Activated CD4-positive, alpha-beta memory T cell treated with anti-CD3 and anti-CD28 coated beads for 36 hours (primary cell): ENCODE results near the gene TRAPPC6A. TPM values are rescaled to one million over a fixed set of nuclear protein-coding genes. Genes with fewer than 3 reads are reported as not detected.

Experiments
- CTCF ChIA-PET: fragments of 350-600 bp; sonication (Branson Sonifier 250); formaldehyde crosslinking; loops from one replicate; lab custom pipeline; 2021; ENCODE audit warnings: antibody characterized with exemption, inconsistent platforms; lab: Charles Lee
- POLR2A ChIA-PET: fragments of 350-600 bp; sonication (Branson Sonifier 250); formaldehyde crosslinking; loops from one replicate; lab custom pipeline; 2021; ENCODE audit warnings: antibody characterized with exemption; lab: Charles Lee
- DNase-seq: peaks from one replicate; pipeline ENCODE4 v3.0.0-alpha.2; 2020
- H3K27ac Mint-ChIP-seq: one replicate; pipeline ENCODE4 v1.8.0; 2021; ENCODE audit warnings: mixed read lengths
- H3K27me3 Mint-ChIP-seq: one replicate; pipeline ENCODE4 v1.8.0; 2021; ENCODE audit warnings: mixed read lengths
- H3K36me3 Mint-ChIP-seq: one replicate; pipeline ENCODE4 v1.8.0; 2021; ENCODE audit warnings: mixed read lengths
- H3K4me1 Mint-ChIP-seq: one replicate; pipeline ENCODE4 v1.8.0; 2021; ENCODE audit warnings: low read depth, mixed read lengths
- H3K4me3 Mint-ChIP-seq: one replicate; pipeline ENCODE4 v1.8.0; 2021; ENCODE audit warnings: mild to moderate bottlenecking, mixed read lengths
- H3K9me3 Mint-ChIP-seq: one replicate; pipeline ENCODE4 v1.8.0; 2021; ENCODE audit warnings: mixed read lengths
- intact Hi-C: fragments of 100-400 bp; cut with micrococcal nuclease; formaldehyde crosslinking; loops from one replicate; pipeline ENCODE4 v1.15.1; 2023
- total RNA-seq, 2 experiments: library from RNA; stranded (reverse); gene quantifications; one replicate each; pipeline ENCODE4 v1.2.3, GENCODE V29; 2021

Gene TRAPPC6A
- 10 to 100 TPM; 35.1 to 39.9 TPM for total RNA-seq

- intact Hi-C loops: loop anchor here (1.0 to 10.0 kb wide), 9 partner anchors 86 to 514 kb away; partner anchors contain the start of genes ERCC2, GEMIN7, PPM1N and QPCTL
- peak within 1 kb of the TSS; percentile 94 for H3K4me3 Mint-ChIP-seq
- H3K9me3 Mint-ChIP-seq: no peaks in the 10 kb centered on the region
- H3K36me3 Mint-ChIP-seq: peaks cover 5% of the 10 kb centered on the region
- peaks cover 43% of the 10 kb centered on the region for H3K4me1 Mint-ChIP-seq
- DNase-seq: no peak
- ChIA-PET POLR2A (interaction anchor here (0.9 to 2.9 kb wide), 8 partner anchors 11 to 176 kb away, joined by 3 to 15 read pairs (median 6); partner anchors contain the start of genes GEMIN7 and PPP1R37), CTCF (interaction anchor here (0.6 to 1.7 kb wide), 9 partner anchors 9 to 301 kb away, joined by 3 to 8 read pairs (median 4); partner anchors contain the start of gene PPP1R37)
- no peaks in the 10 kb centered on the region for H3K27me3 Mint-ChIP-seq
- H3K27ac Mint-ChIP-seq: peak within 1 kb of the TSS; percentile 92
These were observed at the start of gene TRAPPC6A for GRCh38 chr19:45177817-45178261. TSS of gene TRAPPC6A (minus strand) at chr19:45178237. CDS start at chr19:45178218, 19 bp downstream.

GRCh38 chr19:45224645-45225044 lies 46.6 kb upstream of the TRAPPC6A start:
- intact Hi-C loops: no loop called here
- no peak for DNase-seq
- no peaks in the 10 kb centered on the region for H3K4me1 Mint-ChIP-seq
- H3K36me3 Mint-ChIP-seq: no peaks in the 10 kb centered on the region
- ChIA-PET POLR2A (no interaction called here), CTCF (no interaction called here)
- no peak overlapping the region for H3K27ac Mint-ChIP-seq
- no peak overlapping the region for H3K4me3 Mint-ChIP-seq
- H3K27me3 Mint-ChIP-seq: peaks cover 16% of the 10 kb centered on the region
- no peaks in the 10 kb centered on the region for H3K9me3 Mint-ChIP-seq

- Mint-ChIP-seq H3K27ac (no peak overlapping the region), H3K4me1 (no peaks in the 10 kb centered on the region), H3K4me3 (no peak overlapping the region), H3K27me3 (peaks cover 18% of the 10 kb centered on the region), H3K9me3 (no peaks in the 10 kb centered on the region), H3K36me3 (no peaks in the 10 kb centered on the region)
- no peak for DNase-seq
- CTCF ChIA-PET: no interaction called here
- intact Hi-C loops: no loop called here
- POLR2A ChIA-PET: no interaction called here
These were observed 45.8 kb upstream of the TRAPPC6A start for GRCh38 chr19:45223879-45224278.

GRCh38 chr19:45222724-45223123 lies 44.7 kb upstream of the TRAPPC6A start:
- Mint-ChIP-seq H3K9me3 (no peaks in the 10 kb centered on the region), H3K27ac (no peak overlapping the region), H3K4me1 (no peaks in the 10 kb centered on the region), H3K27me3 (peaks cover 27% of the 10 kb centered on the region), H3K4me3 (no peak overlapping the region), H3K36me3 (no peaks in the 10 kb centered on the region)
- ChIA-PET POLR2A (no interaction called here), CTCF (no interaction called here)
- no peak for DNase-seq
- intact Hi-C loops: no loop called here

GRCh38 chr19:45218911-45219743 lies 41.1 kb upstream of the TRAPPC6A start:
- Mint-ChIP-seq H3K27me3 (peaks cover 40% of the 10 kb centered on the region), H3K4me3 (no peak overlapping the region), H3K36me3 (no peaks in the 10 kb centered on the region), H3K9me3 (no peaks in the 10 kb centered on the region), H3K27ac (no peak overlapping the region), H3K4me1 (peaks cover 2% of the 10 kb centered on the region)
- intact Hi-C loops: no loop called here
- no peak for DNase-seq
- POLR2A ChIA-PET: no interaction called here
- CTCF ChIA-PET: no interaction called here

- no peak overlapping the region for H3K27ac Mint-ChIP-seq
- POLR2A ChIA-PET: no interaction called here
- no peaks in the 10 kb centered on the region for H3K36me3 Mint-ChIP-seq
- no peak for DNase-seq
- intact Hi-C loops: no loop called here
- CTCF ChIA-PET: no interaction called here
- peaks cover 2% of the 10 kb centered on the region for H3K4me1 Mint-ChIP-seq
- peaks cover 45% of the 10 kb centered on the region for H3K27me3 Mint-ChIP-seq
- no peaks in the 10 kb centered on the region for H3K9me3 Mint-ChIP-seq
- H3K4me3 Mint-ChIP-seq: no peak overlapping the region
These were observed 40.4 kb upstream of the TRAPPC6A start for GRCh38 chr19:45218426-45218825.

GRCh38 chr19:45217957-45218334 lies 39.9 kb upstream of the TRAPPC6A start:
- Mint-ChIP-seq H3K9me3 (no peaks in the 10 kb centered on the region), H3K36me3 (no peaks in the 10 kb centered on the region), H3K27ac (no peak overlapping the region), H3K4me1 (peaks cover 2% of the 10 kb centered on the region), H3K4me3 (no peak overlapping the region), H3K27me3 (peaks cover 46% of the 10 kb centered on the region)
- POLR2A ChIA-PET: no interaction called here
- CTCF ChIA-PET: no interaction called here
- intact Hi-C loops: no loop called here
- DNase-seq: no peak

- no peak for DNase-seq
- no peaks in the 10 kb centered on the region for H3K36me3 Mint-ChIP-seq
- no peaks in the 10 kb centered on the region for H3K9me3 Mint-ChIP-seq
- ChIA-PET POLR2A (no interaction called here), CTCF (no interaction called here)
- intact Hi-C loops: no loop called here
- H3K27ac Mint-ChIP-seq: no peak overlapping the region
- no peak overlapping the region for H3K4me3 Mint-ChIP-seq
- peaks cover 46% of the 10 kb centered on the region for H3K27me3 Mint-ChIP-seq
- H3K4me1 Mint-ChIP-seq: peaks cover 2% of the 10 kb centered on the region
These were observed 39.3 kb upstream of the TRAPPC6A start for GRCh38 chr19:45217193-45217956.

- no peak for DNase-seq
- Mint-ChIP-seq H3K9me3 (no peaks in the 10 kb centered on the region), H3K36me3 (no peaks in the 10 kb centered on the region), H3K4me1 (peaks cover 2% of the 10 kb centered on the region), H3K27ac (no peak overlapping the region), H3K27me3 (peaks cover 42% of the 10 kb centered on the region), H3K4me3 (no peak overlapping the region)
- intact Hi-C loops: no loop called here
- ChIA-PET CTCF (no interaction called here), POLR2A (no interaction called here)
These were observed 38.6 kb upstream of the TRAPPC6A start for GRCh38 chr19:45216667-45217066.

- ChIA-PET POLR2A (no interaction called here), CTCF (no interaction called here)
- H3K27ac Mint-ChIP-seq: no peak overlapping the region
- peak; percentile 9 for DNase-seq
- no peak overlapping the region for H3K4me3 Mint-ChIP-seq
- peaks cover 2% of the 10 kb centered on the region for H3K4me1 Mint-ChIP-seq
- no peaks in the 10 kb centered on the region for H3K9me3 Mint-ChIP-seq
- intact Hi-C loops: no loop called here
- no peaks in the 10 kb centered on the region for H3K36me3 Mint-ChIP-seq
- peaks cover 40% of the 10 kb centered on the region for H3K27me3 Mint-ChIP-seq
These were observed 37.6 kb upstream of the TRAPPC6A start for GRCh38 chr19:45215391-45216191.

GRCh38 chr19:45213031-45213430 lies 35.0 kb upstream of the TRAPPC6A start:
- ChIA-PET POLR2A (no interaction called here), CTCF (interaction anchor here (0.5 to 1.3 kb wide), 2 partner anchors 16 to 189 kb away, joined by 3 read pairs; no protein-coding TSS in a partner anchor)
- Mint-ChIP-seq H3K9me3 (no peaks in the 10 kb centered on the region), H3K27ac (no peak overlapping the region), H3K36me3 (no peaks in the 10 kb centered on the region), H3K27me3 (peaks cover 26% of the 10 kb centered on the region), H3K4me3 (no peak overlapping the region), H3K4me1 (peaks cover 2% of the 10 kb centered on the region)
- no peak for DNase-seq
- intact Hi-C loops: no loop called here
